Measurements from ENCODE around the gene CREB3L2.

CREB3L2 gene

DNA sequence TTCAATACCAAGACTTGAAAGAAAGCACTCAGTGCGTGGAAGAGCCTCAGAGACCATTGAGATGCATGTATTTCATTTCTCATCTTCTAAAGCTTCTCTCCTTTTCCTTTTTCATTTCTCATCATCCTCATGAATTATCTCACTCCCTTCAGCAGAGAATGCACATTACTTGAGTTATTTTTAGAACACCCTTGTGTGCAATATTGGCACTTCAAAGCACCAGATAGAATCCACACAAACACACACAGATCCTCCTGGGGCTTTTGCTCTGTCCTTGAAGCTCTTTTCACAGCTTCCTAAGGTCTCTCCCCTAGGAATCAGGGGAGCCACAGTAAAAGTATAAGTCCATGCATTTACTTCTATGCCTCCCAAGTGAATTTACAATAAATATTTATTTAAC, 173.4 kb downstream of the CREB3L2 start:
- in situ Hi-C loops (cut with HindIII; ENCODE audit: low sequenced_read_pairs), result no loop called here
- no peak for DNase-seq (ENCODE audit: low read depth)
- H3K4me3 ChIP-seq (ENCODE audit: low read depth, low read length), result no peak overlapping the region
- TF ChIP-seq, protein P1, sequence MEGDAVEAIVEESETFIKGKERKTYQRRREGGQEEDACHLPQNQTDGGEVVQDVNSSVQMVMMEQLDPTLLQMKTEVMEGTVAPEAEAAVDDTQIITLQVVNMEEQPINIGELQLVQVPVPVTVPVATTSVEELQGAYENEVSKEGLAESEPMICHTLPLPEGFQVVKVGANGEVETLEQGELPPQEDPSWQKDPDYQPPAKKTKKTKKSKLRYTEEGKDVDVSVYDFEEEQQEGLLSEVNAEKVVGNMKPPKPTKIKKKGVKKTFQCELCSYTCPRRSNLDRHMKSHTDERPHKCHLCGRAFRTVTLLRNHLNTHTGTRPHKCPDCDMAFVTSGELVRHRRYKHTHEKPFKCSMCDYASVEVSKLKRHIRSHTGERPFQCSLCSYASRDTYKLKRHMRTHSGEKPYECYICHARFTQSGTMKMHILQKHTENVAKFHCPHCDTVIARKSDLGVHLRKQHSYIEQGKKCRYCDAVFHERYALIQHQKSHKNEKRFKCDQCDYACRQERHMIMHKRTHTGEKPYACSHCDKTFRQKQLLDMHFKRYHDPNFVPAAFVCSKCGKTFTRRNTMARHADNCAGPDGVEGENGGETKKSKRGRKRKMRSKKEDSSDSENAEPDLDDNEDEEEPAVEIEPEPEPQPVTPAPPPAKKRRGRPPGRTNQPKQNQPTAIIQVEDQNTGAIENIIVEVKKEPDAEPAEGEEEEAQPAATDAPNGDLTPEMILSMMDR (IDR thresholded peaks at IDR 0.05; ENCODE audit: low read depth, low read length, missing control alignments), result no peak

DNA sequence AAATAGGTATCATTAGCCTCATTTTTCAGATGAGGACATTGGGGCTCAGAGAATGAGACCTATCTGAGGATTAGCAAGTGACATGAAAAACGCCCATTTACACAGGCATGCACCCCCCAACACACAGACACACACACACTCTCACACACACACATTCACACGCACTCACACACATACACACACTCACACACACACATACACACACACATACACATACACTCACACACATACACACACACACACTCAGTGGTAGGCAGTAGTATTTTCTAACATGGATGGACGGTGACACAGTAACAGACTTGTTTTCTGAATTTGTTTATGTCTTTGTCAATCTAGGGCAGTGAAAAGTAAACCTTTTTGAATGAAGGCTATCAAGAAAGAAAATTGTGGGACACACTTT, 176.4 kb downstream of the CREB3L2 start:
- TF ChIP-seq, protein P1 (IDR thresholded peaks at IDR 0.05; ENCODE audit: low read depth, low read length, missing control alignments), result no peak
- H3K4me3 ChIP-seq (ENCODE audit: low read depth, low read length), result no peak overlapping the region
- in situ Hi-C loops (cut with HindIII; ENCODE audit: low sequenced_read_pairs), result no loop called here
- DNase-seq (ENCODE audit: low read depth), result no peak
